Memory B cell (primary cell): ENCODE measurements around the gene CDIPT.

ENCODE experiments used
- ATAC-seq: fragments of 150-1000 bp; cut with Tn5 transposase; 2 replicates; pipeline ENCODE4 v1.10.0; 2021; ENCODE audit warnings: low read depth, mild to moderate bottlenecking, moderate library complexity
- DNase-seq, 2 donors: peaks; one replicate each; pipeline ENCODE4 v3.0.0; 2022; ENCODE audit warnings: low spot score in 2 of 2
- H3K27ac Mint-ChIP-seq: one replicate; pipeline ENCODE4 v1.8.0; 2022; ENCODE audit warnings: mild to moderate bottlenecking, moderate library complexity, mixed read lengths
- H3K27me3 Mint-ChIP-seq: one replicate; pipeline ENCODE4 v1.8.0; 2022; ENCODE audit warnings: mixed read lengths
- H3K36me3 Mint-ChIP-seq: one replicate; pipeline ENCODE4 v1.8.0; 2022; ENCODE audit warnings: mild to moderate bottlenecking, mixed read lengths
- H3K4me1 Mint-ChIP-seq: one replicate; pipeline ENCODE4 v1.8.0; 2022; ENCODE audit warnings: mixed read lengths
- H3K4me3 Mint-ChIP-seq: one replicate; pipeline ENCODE4 v1.8.0; 2022; ENCODE audit warnings: mild to moderate bottlenecking, moderate library complexity, mixed read lengths
- H3K9me3 Mint-ChIP-seq: one replicate; pipeline ENCODE4 v1.8.0; 2022; ENCODE audit warnings: mixed read lengths

Gene CDIPT

GRCh38 chr16:29820271-29820701 is 42.7 kb downstream of the CDIPT start, which contains the start of gene MVP:
Gene MVP, plus strand, starts transcription at chr16:29820462. Its CDS starts 10,088 bp downstream, at chr16:29830550.
- peak; percentile 9 for ATAC-seq
- peak within 1 kb of the TSS; percentile 94 for H3K27ac Mint-ChIP-seq
- peaks cover 42% of the 10 kb centered on the region for H3K4me1 Mint-ChIP-seq
- peaks cover 15% of the 10 kb centered on the region for H3K36me3 Mint-ChIP-seq
- DNase-seq: no peak
- peak within 1 kb of the TSS; percentile 96 for H3K4me3 Mint-ChIP-seq
- H3K9me3 Mint-ChIP-seq: no peaks in the 10 kb centered on the region
- no peaks in the 10 kb centered on the region for H3K27me3 Mint-ChIP-seq

GRCh38 chr16:29819506-29819905 is 43.5 kb downstream of the CDIPT start:
- Mint-ChIP-seq H3K4me1 (peaks cover 44% of the 10 kb centered on the region), H3K27ac (no peak overlapping the region), H3K9me3 (no peaks in the 10 kb centered on the region), H3K4me3 (peak overlapping the region; percentile 96), H3K27me3 (no peaks in the 10 kb centered on the region), H3K36me3 (peaks cover 15% of the 10 kb centered on the region)
- no peak for ATAC-seq
- DNase-seq: no peak

GRCh38 chr16:29818082-29818481 is 44.9 kb downstream of the CDIPT start:
- Mint-ChIP-seq H3K36me3 (peaks cover 15% of the 10 kb centered on the region), H3K4me1 (peaks cover 48% of the 10 kb centered on the region), H3K4me3 (peak overlapping the region; percentile 77), H3K27ac (no peak overlapping the region), H3K27me3 (no peaks in the 10 kb centered on the region), H3K9me3 (no peaks in the 10 kb centered on the region)
- DNase-seq: no peak
- no peak for ATAC-seq

- ATAC-seq (no peak), DNase-seq (no peak)
- peaks cover 15% of the 10 kb centered on the region for H3K36me3 Mint-ChIP-seq
- no peaks in the 10 kb centered on the region for H3K9me3 Mint-ChIP-seq
- peaks cover 48% of the 10 kb centered on the region for H3K4me1 Mint-ChIP-seq
- H3K27ac Mint-ChIP-seq: peak overlapping the region; percentile 96
- H3K4me3 Mint-ChIP-seq: peak overlapping the region; percentile 97
- no peaks in the 10 kb centered on the region for H3K27me3 Mint-ChIP-seq
Observed at GRCh38 chr16:29816694-29817441, 46.2 kb downstream of the CDIPT start.

GRCh38 chr16:29815793-29816693 is 47.0 kb downstream of the CDIPT start, which contains the start of gene PAGR1:
Gene PAGR1, plus strand, starts transcription at chr16:29816152. Its CDS starts 374 bp downstream, at chr16:29816526.
- H3K4me3 Mint-ChIP-seq: peak within 1 kb of the TSS; percentile 97

GRCh38 chr16:29815032-29815721 is 47.8 kb downstream of the CDIPT start:
- peaks cover 51% of the 10 kb centered on the region for H3K4me1 Mint-ChIP-seq
- H3K36me3 Mint-ChIP-seq: peaks cover 17% of the 10 kb centered on the region
- no peaks in the 10 kb centered on the region for H3K9me3 Mint-ChIP-seq

More at GRCh38 chr16:29815793-29816693, 47.0 kb downstream of the CDIPT start, which contains the start of gene PAGR1:
- H3K36me3 Mint-ChIP-seq: peaks cover 15% of the 10 kb centered on the region
- peaks cover 50% of the 10 kb centered on the region for H3K4me1 Mint-ChIP-seq
- ATAC-seq: peak; percentile 77
- H3K9me3 Mint-ChIP-seq: no peaks in the 10 kb centered on the region
- peak; percentile 98 to 99 for DNase-seq
- peaks cover 3% of the 10 kb centered on the region for H3K27me3 Mint-ChIP-seq
- H3K27ac Mint-ChIP-seq: peak within 1 kb of the TSS; percentile 96

GRCh38 chr16:29814592-29814991 is 48.4 kb downstream of the CDIPT start:
- Mint-ChIP-seq H3K36me3 (peaks cover 18% of the 10 kb centered on the region), H3K4me3 (peak overlapping the region; percentile 97), H3K27ac (no peak overlapping the region), H3K9me3 (no peaks in the 10 kb centered on the region), H3K27me3 (peaks cover 3% of the 10 kb centered on the region), H3K4me1 (peaks cover 49% of the 10 kb centered on the region)
- ATAC-seq (no peak), DNase-seq (no peak)

More at GRCh38 chr16:29815032-29815721, 47.8 kb downstream of the CDIPT start:
- DNase-seq (no peak), ATAC-seq (peak; percentile 4)
- peaks cover 3% of the 10 kb centered on the region for H3K27me3 Mint-ChIP-seq
- peak overlapping the region; percentile 97 for H3K4me3 Mint-ChIP-seq
- peak overlapping the region; percentile 96 for H3K27ac Mint-ChIP-seq

GRCh38 chr16:29813644-29814562 is 49.1 kb downstream of the CDIPT start:
- Mint-ChIP-seq H3K36me3 (peaks cover 13% of the 10 kb centered on the region), H3K27me3 (peaks cover 3% of the 10 kb centered on the region), H3K9me3 (no peaks in the 10 kb centered on the region), H3K27ac (no peak overlapping the region), H3K4me3 (no peak overlapping the region), H3K4me1 (peaks cover 46% of the 10 kb centered on the region)
- ATAC-seq (no peak), DNase-seq (no peak)

GRCh38 chr16:29812754-29813643 is 50.0 kb downstream of the CDIPT start:
- Mint-ChIP-seq H3K9me3 (no peaks in the 10 kb centered on the region), H3K27ac (no peak overlapping the region), H3K4me3 (peak overlapping the region; percentile 92), H3K4me1 (peaks cover 44% of the 10 kb centered on the region), H3K27me3 (peaks cover 3% of the 10 kb centered on the region), H3K36me3 (peaks cover 9% of the 10 kb centered on the region)
- DNase-seq (no peak), ATAC-seq (no peak)

- H3K4me1 Mint-ChIP-seq: peaks cover 45% of the 10 kb centered on the region
- DNase-seq: peak in 1 of 2 donors; percentile 40
- peaks cover 3% of the 10 kb centered on the region for H3K27me3 Mint-ChIP-seq
- H3K9me3 Mint-ChIP-seq: no peaks in the 10 kb centered on the region
- H3K27ac Mint-ChIP-seq: peak within 1 kb of the TSS; percentile 35
- H3K36me3 Mint-ChIP-seq: peaks cover 8% of the 10 kb centered on the region
- no peak for ATAC-seq
- H3K4me3 Mint-ChIP-seq: peak within 1 kb of the TSS; percentile 92
Observed at GRCh38 chr16:29811896-29812665, 50.9 kb downstream of the CDIPT start, which contains the start of gene PRRT2. Gene PRRT2, plus strand, starts transcription at chr16:29812193. Its CDS starts 862 bp downstream, at chr16:29813055.

- ATAC-seq (peak; percentile 11), DNase-seq (peak in 1 of 2 donors; percentile 51)
- peak overlapping the region; percentile 92 for H3K4me3 Mint-ChIP-seq
- H3K36me3 Mint-ChIP-seq: peaks cover 8% of the 10 kb centered on the region
- H3K27ac Mint-ChIP-seq: peak overlapping the region; percentile 35
- H3K27me3 Mint-ChIP-seq: peaks cover 3% of the 10 kb centered on the region
- H3K9me3 Mint-ChIP-seq: no peaks in the 10 kb centered on the region
- H3K4me1 Mint-ChIP-seq: peaks cover 42% of the 10 kb centered on the region
Observed at GRCh38 chr16:29811170-29811895, 51.7 kb downstream of the CDIPT start.
